Fibroblast of lung (primary cell): ENCODE data around the gene NACA.
"Not testable (repeated sequence)": the region's sequence is repeated elsewhere in the genome, so short reads cannot be mapped to it uniquely, and the experiment has no call there.

Experiments
- EZH2 ChIP-seq: IDR thresholded peaks from 2 replicates; pipeline ENCODE4 v1.5.1; 2012; ENCODE audit warnings: low read length, control low read depth, mild to moderate bottlenecking; ENCODE audit errors: missing control alignments
- TF ChIP-seq, protein P1 (sequence below), 2 donors: IDR thresholded peaks in 1 of 2; conservative IDR thresholded peaks in 1 of 2; 1 replicate in 1 of 2; 2 replicates in 1 of 2; pipeline ENCODE4 v1.5.1; 2011 to 2012; ENCODE audit warnings: low read length in 2 of 2, control low read depth in 1 of 2, inconsistent platforms in 1 of 2, low read depth in 1 of 2, mild to moderate bottlenecking in 1 of 2

DNA sequence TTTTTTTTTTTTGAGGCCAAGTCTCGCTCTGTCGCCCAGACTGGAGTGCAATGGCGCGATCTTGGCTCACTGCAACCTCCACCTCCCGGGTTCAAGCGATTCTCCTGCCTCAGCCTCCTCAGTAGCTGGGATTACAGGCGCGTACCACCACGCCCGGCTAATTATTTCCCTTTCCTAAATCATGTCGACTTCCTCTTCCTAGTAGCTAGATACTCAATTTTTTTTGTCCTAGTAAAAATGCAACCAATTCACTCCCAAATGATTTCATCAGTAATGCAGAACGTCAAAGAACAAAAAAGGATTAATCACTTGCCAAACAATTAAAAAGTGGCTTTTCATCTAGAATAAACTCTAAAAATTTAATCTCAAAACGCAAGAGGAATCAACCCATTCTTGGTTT, 25.5 kb upstream of the NACA start:
- TF ChIP-seq, protein P1, sequence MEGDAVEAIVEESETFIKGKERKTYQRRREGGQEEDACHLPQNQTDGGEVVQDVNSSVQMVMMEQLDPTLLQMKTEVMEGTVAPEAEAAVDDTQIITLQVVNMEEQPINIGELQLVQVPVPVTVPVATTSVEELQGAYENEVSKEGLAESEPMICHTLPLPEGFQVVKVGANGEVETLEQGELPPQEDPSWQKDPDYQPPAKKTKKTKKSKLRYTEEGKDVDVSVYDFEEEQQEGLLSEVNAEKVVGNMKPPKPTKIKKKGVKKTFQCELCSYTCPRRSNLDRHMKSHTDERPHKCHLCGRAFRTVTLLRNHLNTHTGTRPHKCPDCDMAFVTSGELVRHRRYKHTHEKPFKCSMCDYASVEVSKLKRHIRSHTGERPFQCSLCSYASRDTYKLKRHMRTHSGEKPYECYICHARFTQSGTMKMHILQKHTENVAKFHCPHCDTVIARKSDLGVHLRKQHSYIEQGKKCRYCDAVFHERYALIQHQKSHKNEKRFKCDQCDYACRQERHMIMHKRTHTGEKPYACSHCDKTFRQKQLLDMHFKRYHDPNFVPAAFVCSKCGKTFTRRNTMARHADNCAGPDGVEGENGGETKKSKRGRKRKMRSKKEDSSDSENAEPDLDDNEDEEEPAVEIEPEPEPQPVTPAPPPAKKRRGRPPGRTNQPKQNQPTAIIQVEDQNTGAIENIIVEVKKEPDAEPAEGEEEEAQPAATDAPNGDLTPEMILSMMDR (conservative IDR thresholded peaks at IDR 0.05 in 1 of 2, IDR thresholded peaks at IDR 0.05 in 1 of 2; ENCODE audit: low read depth in 1 of 2, low read length in 2 of 2): not testable (repeated sequence)
- not testable (repeated sequence) for TF ChIP-seq EZH2
